Measurements from ENCODE around the gene OR2V2.
"Not testable (repeated sequence)": the region's sequence is repeated elsewhere in the genome, so short reads cannot be mapped to it uniquely, and the experiment has no call there.

OR2V2 gene

DNA sequence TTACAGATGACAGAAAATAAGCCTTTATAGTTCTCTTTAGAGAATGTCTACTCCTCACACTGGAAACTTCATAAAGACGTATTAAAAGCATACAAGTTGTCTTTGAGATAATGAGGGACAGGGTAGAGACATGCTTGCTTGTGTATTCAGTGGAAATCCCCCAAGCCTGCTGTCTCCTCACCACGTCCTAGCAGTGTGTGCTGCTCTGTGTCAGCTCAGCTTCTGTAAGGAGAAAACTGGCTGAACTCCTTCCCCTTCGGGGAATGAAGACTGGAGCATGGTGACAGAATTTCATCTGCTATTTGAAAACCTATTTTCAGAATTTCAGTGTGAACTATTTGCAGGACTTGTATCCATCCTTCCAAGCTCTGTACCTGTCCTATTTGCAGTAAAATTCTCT is 9.4 kb downstream of the OR2V2 start:
- peaks cover 0 to 15% (median 7%) of the 10 kb centered on the region in 4 experiments for H3K4me1 ChIP-seq (ENCODE audit: control extremely low read depth in 1 of 4, control insufficient read depth in 4 of 4, insufficient read depth in 4 of 4, low read length in 3 of 4)
- ChIA-PET CTCF (no interaction called here), POLR2A (no interaction called here)
- no peaks in the 10 kb centered on the region for H3K36me3 ChIP-seq (ENCODE audit: control insufficient read depth in 4 of 4, insufficient read depth in 4 of 4, low read length in 3 of 4)
- no peak overlapping the region for H3K27ac ChIP-seq (ENCODE audit: insufficient read depth in 1 of 2, low read depth in 1 of 2, low read length in 2 of 2, poor library complexity in 1 of 2, severe bottlenecking in 2 of 2)
- H3K27me3 ChIP-seq (replicated peaks in 2 of 5; ENCODE audit: control insufficient read depth in 4 of 5, insufficient read depth in 5 of 5, low read length in 4 of 5) = peaks cover 0 to 10% (median 0%) of the 10 kb centered on the region in 5 experiments
- DNase-seq = no peak
- WGBS (ENCODE audit: insufficient coverage) = 64% methylated on average over 3 of the region's 3 CpGs
- H3K4me3 ChIP-seq (ENCODE audit: control insufficient read depth in 1 of 7, extremely low read depth in 1 of 7, insufficient read depth in 4 of 7, low read depth in 2 of 7, low read length in 6 of 7) = no peak overlapping the region
- no peaks in the 10 kb centered on the region for H3K9me3 ChIP-seq (ENCODE audit: control extremely low read depth in 1 of 5, control insufficient read depth in 4 of 5, insufficient read depth in 2 of 5, low read depth in 1 of 5, low read length in 4 of 5)

DNA sequence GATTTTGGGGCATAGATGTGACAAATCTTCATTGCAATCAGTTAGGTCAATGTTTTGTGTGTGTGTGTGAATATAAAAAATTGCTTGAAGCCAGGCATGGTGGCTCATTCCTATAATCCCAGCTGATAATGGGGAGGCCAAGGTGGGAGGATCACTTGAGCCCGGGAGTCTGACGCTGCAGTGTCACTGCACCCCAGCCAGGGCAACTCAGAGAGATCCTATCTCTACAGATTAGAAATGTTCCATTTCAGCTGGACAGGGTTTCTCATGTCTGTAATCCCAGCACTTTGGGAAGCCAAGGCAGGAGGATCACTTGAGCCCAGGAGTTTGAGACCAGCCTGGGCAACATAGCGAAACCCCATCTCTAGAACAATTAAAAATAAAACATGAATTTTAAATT is 11.5 kb downstream of the OR2V2 start:
- no peak overlapping the region for H3K4me3 ChIP-seq (ENCODE audit: control insufficient read depth in 1 of 7, extremely low read depth in 1 of 7, insufficient read depth in 4 of 7, low read depth in 2 of 7, low read length in 6 of 7)
- WGBS (ENCODE audit: insufficient coverage) = 91% methylated on average over 2 of the region's 3 CpGs
- H3K9me3 ChIP-seq (ENCODE audit: control extremely low read depth in 1 of 5, control insufficient read depth in 4 of 5, insufficient read depth in 2 of 5, low read depth in 1 of 5, low read length in 4 of 5) = no peaks in the 10 kb centered on the region
- no peak overlapping the region for H3K27ac ChIP-seq (ENCODE audit: insufficient read depth in 1 of 2, low read depth in 1 of 2, low read length in 2 of 2, poor library complexity in 1 of 2, severe bottlenecking in 2 of 2)
- DNase-seq = no peak
- CTCF ChIA-PET = interaction anchor here (1.0 to 2.0 kb wide), 6 partner anchors 8 to 367 kb away, joined by 3 to 5 read pairs (median 3); no protein-coding TSS in a partner anchor
- peaks cover 0 to 19% (median 11%) of the 10 kb centered on the region in 4 experiments for H3K4me1 ChIP-seq (ENCODE audit: control extremely low read depth in 1 of 4, control insufficient read depth in 4 of 4, insufficient read depth in 4 of 4, low read length in 3 of 4)
- POLR2A ChIA-PET = no interaction called here
- peaks cover 0 to 17% (median 5%) of the 10 kb centered on the region in 5 experiments for H3K27me3 ChIP-seq (replicated peaks in 2 of 5; ENCODE audit: control insufficient read depth in 4 of 5, insufficient read depth in 5 of 5, low read length in 4 of 5)
- H3K36me3 ChIP-seq (ENCODE audit: control insufficient read depth in 4 of 4, insufficient read depth in 4 of 4, low read length in 3 of 4) = no peaks in the 10 kb centered on the region

DNA sequence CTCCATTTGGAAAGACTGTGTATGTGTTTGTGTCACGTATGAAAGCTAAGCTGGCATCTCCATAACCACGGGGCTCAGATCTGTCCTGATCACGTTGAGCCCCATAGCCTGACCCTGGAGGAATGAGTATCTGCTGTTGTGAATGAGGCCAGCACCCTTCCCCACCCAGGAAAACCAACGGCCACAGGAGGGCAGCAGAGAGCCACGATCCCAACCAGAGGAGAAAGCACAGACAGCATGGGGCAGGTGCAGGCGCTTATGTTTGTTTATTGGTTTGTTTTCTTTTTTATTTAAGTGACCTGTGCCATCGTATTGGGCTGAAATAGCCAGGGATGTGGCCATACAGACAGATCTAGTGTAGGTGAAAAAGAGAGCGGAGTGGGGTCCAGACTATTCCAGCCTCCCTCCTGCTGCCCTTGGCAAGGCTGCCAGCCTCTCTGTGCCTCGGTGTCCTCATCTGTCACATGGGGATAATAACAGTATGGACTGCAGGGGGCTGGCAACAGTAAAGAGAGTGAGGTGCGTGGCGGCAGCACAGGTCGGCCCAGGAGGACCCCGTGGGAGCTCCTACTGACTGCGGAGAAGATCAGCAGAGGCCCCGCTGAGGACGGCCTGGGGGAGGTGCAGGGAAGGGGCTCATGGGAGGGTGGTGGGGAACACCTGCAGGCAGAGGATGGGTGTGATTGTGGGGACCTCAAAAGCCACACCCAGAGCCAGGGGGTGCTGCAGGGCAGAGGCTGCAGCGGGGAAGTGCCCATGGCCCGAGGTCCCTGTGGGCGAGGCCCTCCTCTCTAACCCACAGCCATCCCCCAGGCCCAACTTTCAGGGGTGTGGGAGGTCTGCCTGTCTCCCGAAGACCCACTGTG is 12.1 kb downstream of the OR2V2 start:
- H3K4me1 ChIP-seq (ENCODE audit: control extremely low read depth in 1 of 4, control insufficient read depth in 4 of 4, insufficient read depth in 4 of 4, low read length in 3 of 4) = peaks cover 0 to 19% (median 11%) of the 10 kb centered on the region in 4 experiments
- WGBS (ENCODE audit: insufficient coverage) = 62% methylated on average over 15 of the region's 20 CpGs
- H3K27ac ChIP-seq (ENCODE audit: insufficient read depth in 1 of 2, low read depth in 1 of 2, low read length in 2 of 2, poor library complexity in 1 of 2, severe bottlenecking in 2 of 2) = peak overlapping the region in 1 of 2 experiments; percentile 79
- DNase-seq = peak; percentile 63 to 66 (median 66)
- CTCF ChIA-PET = interaction anchor here (0.6 to 2.0 kb wide), 8 partner anchors 8 to 1054 kb away, joined by 3 to 5 read pairs (median 3); no protein-coding TSS in a partner anchor
- H3K4me3 ChIP-seq (ENCODE audit: control insufficient read depth in 1 of 7, extremely low read depth in 1 of 7, insufficient read depth in 4 of 7, low read depth in 2 of 7, low read length in 6 of 7) = peak overlapping the region in 1 of 7 experiments; percentile 49
- H3K27me3 ChIP-seq (replicated peaks in 2 of 5; ENCODE audit: control insufficient read depth in 4 of 5, insufficient read depth in 5 of 5, low read length in 4 of 5) = peaks cover 0 to 21% (median 5%) of the 10 kb centered on the region in 5 experiments
- H3K9me3 ChIP-seq (ENCODE audit: control extremely low read depth in 1 of 5, control insufficient read depth in 4 of 5, insufficient read depth in 2 of 5, low read depth in 1 of 5, low read length in 4 of 5) = peaks cover 0 to 2% (median 0%) of the 10 kb centered on the region in 5 experiments
- POLR2A ChIA-PET = no interaction called here
- no peaks in the 10 kb centered on the region for H3K36me3 ChIP-seq (ENCODE audit: control insufficient read depth in 4 of 4, insufficient read depth in 4 of 4, low read length in 3 of 4)

DNA sequence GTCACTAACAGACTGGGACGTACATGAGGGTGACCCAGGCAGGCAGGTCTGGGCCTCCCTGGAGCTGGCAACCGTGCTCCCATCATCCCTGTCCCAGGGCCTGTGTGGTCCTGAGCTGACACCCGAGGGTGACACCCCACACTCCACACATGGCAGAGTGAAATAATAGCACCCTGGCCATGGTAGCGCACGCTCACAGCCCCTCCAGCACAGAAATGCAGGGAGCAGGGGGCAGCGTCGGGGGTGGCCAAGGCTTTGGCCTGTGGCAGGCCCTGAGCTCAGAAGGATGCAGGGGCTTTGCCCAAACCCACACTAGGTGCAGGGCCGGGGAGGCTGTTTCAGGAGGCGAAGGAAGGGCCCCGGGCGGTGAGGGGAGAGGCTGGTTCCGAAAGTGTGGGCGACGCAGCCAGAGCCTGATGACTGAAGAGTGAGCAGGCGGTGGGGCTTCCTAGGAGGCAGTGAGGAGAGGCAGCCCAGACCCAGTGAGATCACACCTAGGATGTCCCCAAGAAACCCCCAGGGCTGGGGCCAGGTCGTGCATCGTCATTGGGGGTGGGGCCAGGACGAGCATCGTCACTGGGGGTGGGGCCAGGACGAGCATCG is 12.9 kb downstream of the OR2V2 start:
- H3K4me1 ChIP-seq (ENCODE audit: control extremely low read depth in 1 of 4, control insufficient read depth in 4 of 4, insufficient read depth in 4 of 4, low read length in 3 of 4) = peaks cover 0 to 19% (median 11%) of the 10 kb centered on the region in 4 experiments
- peak; percentile 63 to 86 (median 85) for DNase-seq
- 88% methylated on average over 10 of the region's 21 CpGs for WGBS (ENCODE audit: insufficient coverage)
- ChIA-PET POLR2A (no interaction called here), CTCF (interaction anchor here (0.6 to 1.2 kb wide), 4 partner anchors 9 to 1054 kb away, joined by 3 to 5 read pairs (median 3); no protein-coding TSS in a partner anchor)
- H3K4me3 ChIP-seq (ENCODE audit: control insufficient read depth in 1 of 7, extremely low read depth in 1 of 7, insufficient read depth in 4 of 7, low read depth in 2 of 7, low read length in 6 of 7) = peak overlapping the region in 4 of 7 experiments; percentile 40 to 53 (median 50)
- H3K36me3 ChIP-seq (ENCODE audit: control insufficient read depth in 4 of 4, insufficient read depth in 4 of 4, low read length in 3 of 4) = no peaks in the 10 kb centered on the region
- H3K9me3 ChIP-seq (ENCODE audit: control extremely low read depth in 1 of 5, control insufficient read depth in 4 of 5, insufficient read depth in 2 of 5, low read depth in 1 of 5, low read length in 4 of 5) = peaks cover 0 to 2% (median 0%) of the 10 kb centered on the region in 5 experiments
- H3K27me3 ChIP-seq (replicated peaks in 2 of 5; ENCODE audit: control insufficient read depth in 4 of 5, insufficient read depth in 5 of 5, low read length in 4 of 5) = peaks cover 0 to 26% (median 5%) of the 10 kb centered on the region in 5 experiments
- peak overlapping the region in 1 of 2 experiments; percentile 79 for H3K27ac ChIP-seq (ENCODE audit: insufficient read depth in 1 of 2, low read depth in 1 of 2, low read length in 2 of 2, poor library complexity in 1 of 2, severe bottlenecking in 2 of 2)

DNA sequence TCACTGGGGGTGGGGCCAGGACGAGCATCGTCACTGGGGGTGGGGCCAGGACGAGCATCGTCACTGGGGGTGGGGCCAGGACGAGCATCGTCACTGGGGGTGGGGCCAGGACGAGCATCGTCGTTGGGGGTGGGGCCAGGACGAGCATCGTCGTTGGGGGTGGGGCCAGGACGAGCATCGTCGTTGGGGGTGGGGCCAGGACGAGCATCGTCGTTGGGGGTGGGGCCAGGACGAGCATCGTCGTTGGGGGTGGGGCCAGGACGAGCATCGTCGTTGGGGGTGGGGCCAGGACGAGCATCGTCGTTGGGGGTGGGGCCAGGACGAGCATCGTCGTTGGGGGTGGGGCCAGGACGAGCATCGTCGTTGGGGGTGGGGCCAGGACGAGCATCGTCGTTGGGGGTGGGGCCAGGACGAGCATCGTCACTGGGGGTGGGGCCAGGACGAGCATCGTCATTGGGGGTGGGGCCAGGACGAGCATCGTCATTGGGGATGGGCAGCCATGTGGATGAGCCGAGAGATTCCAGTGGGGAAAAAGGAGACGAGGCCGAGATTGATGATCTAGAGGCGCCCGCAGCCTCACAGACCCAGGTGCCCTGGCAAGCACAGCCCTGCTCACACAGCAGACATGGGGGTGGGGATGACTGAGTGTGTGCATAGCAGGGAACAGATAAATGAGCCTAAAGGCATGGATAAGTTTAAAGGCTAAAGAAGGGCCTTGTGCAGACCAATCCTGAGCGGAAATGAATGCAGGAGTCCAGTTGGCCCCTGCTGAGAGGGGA is 13.6 kb downstream of the OR2V2 start:
- CTCF ChIA-PET = interaction anchor here (0.6 to 1.3 kb wide), 5 partner anchors 10 to 340 kb away, joined by 3 to 9 read pairs (median 3); no protein-coding TSS in a partner anchor
- peak in 2 of 3 donors; percentile 54 to 55 for DNase-seq
- H3K36me3 ChIP-seq (ENCODE audit: control insufficient read depth in 4 of 4, insufficient read depth in 4 of 4, low read length in 3 of 4); POLR2A ChIA-PET; H3K9me3 ChIP-seq (ENCODE audit: control extremely low read depth in 1 of 5, control insufficient read depth in 4 of 5, insufficient read depth in 2 of 5, low read depth in 1 of 5, low read length in 4 of 5): not testable (repeated sequence)
- whole genome bisulfite sequencing (ENCODE audit: insufficient coverage) = 36% methylated on average over 11 of the region's 48 CpGs
- peaks cover 0 to 19% (median 11%) of the 10 kb centered on the region in 4 experiments for H3K4me1 ChIP-seq (ENCODE audit: control extremely low read depth in 1 of 4, control insufficient read depth in 4 of 4, insufficient read depth in 4 of 4, low read length in 3 of 4)
- peaks cover 0 to 31% (median 5%) of the 10 kb centered on the region in 5 experiments for H3K27me3 ChIP-seq (replicated peaks in 2 of 5; ENCODE audit: control insufficient read depth in 4 of 5, insufficient read depth in 5 of 5, low read length in 4 of 5)
- H3K4me3 ChIP-seq (ENCODE audit: control insufficient read depth in 1 of 7, extremely low read depth in 1 of 7, insufficient read depth in 4 of 7, low read depth in 2 of 7, low read length in 6 of 7) = peak overlapping the region in 3 of 7 experiments; percentile 26 to 52 (median 40)
- peak overlapping the region in 1 of 2 experiments; percentile 60 for H3K27ac ChIP-seq (ENCODE audit: insufficient read depth in 1 of 2, low read depth in 1 of 2, low read length in 2 of 2, poor library complexity in 1 of 2, severe bottlenecking in 2 of 2)

- Histone ChIP-seq H3K9me3 (ENCODE audit: control extremely low read depth in 1 of 5, control insufficient read depth in 4 of 5, insufficient read depth in 2 of 5, low read depth in 1 of 5, low read length in 4 of 5) (peaks cover 0 to 2% (median 0%) of the 10 kb centered on the region in 5 experiments), H3K4me1 (ENCODE audit: control extremely low read depth in 1 of 4, control insufficient read depth in 4 of 4, insufficient read depth in 4 of 4, low read length in 3 of 4) (peaks cover 0 to 19% (median 11%) of the 10 kb centered on the region in 4 experiments), H3K4me3 (ENCODE audit: control insufficient read depth in 1 of 7, extremely low read depth in 1 of 7, insufficient read depth in 4 of 7, low read depth in 2 of 7, low read length in 6 of 7) (peak overlapping the region in 3 of 7 experiments; percentile 26 to 52 (median 40)), H3K27ac (ENCODE audit: insufficient read depth in 1 of 2, low read depth in 1 of 2, low read length in 2 of 2, poor library complexity in 1 of 2, severe bottlenecking in 2 of 2) (peak overlapping the region in 1 of 2 experiments; percentile 60), H3K27me3 (replicated peaks in 2 of 5; ENCODE audit: control insufficient read depth in 4 of 5, insufficient read depth in 5 of 5, low read length in 4 of 5) (peaks cover 0 to 36% (median 5%) of the 10 kb centered on the region in 5 experiments), H3K36me3 (ENCODE audit: control insufficient read depth in 4 of 4, insufficient read depth in 4 of 4, low read length in 3 of 4) (no peaks in the 10 kb centered on the region)
- ChIA-PET CTCF (interaction anchor here (0.6 to 1.3 kb wide), 4 partner anchors 9 to 340 kb away, joined by 3 to 9 read pairs (median 4); no protein-coding TSS in a partner anchor), POLR2A (no interaction called here)
- WGBS (ENCODE audit: insufficient coverage) = 93% methylated on average over 1 of the region's 4 CpGs
- DNase-seq = no peak
These were observed 14.3 kb downstream of the OR2V2 start for GRCh38 chr5:181161534-181162175.
